Neural progenitor cell (in vitro differentiated cells): ENCODE data around the gene SFMBT2. TPM values are rescaled to one million over a fixed set of nuclear protein-coding genes. Genes with fewer than 3 reads are reported as not detected.

ENCODE experiments used
- DNase-seq: peaks from one replicate; pipeline ENCODE4 v3.0.0-alpha.2; 2016; ENCODE audit warnings: low spot score
- H2AFZ ChIP-seq: fragments of 200-600 bp; sonication (generic); replicated peaks from 2 replicates; pipeline ENCODE4 v1.6.1; 2016; ENCODE audit warnings: antibody characterized with exemption
- H3F3A ChIP-seq: fragments of 200-600 bp; sonication (generic); 2 replicates; pipeline ENCODE4 v1.6.1; 2016; ENCODE audit warnings: antibody characterized with exemption, low read depth
- H3K27ac ChIP-seq: fragments of 200-600 bp; sonication (generic); 2 replicates; pipeline ENCODE4 v1.5.1; 2016; ENCODE audit warnings: mild to moderate bottlenecking
- H3K27me3 ChIP-seq: fragments of 200-600 bp; sonication (generic); 2 replicates; pipeline ENCODE4 v1.6.1; 2016; ENCODE audit warnings: mild to moderate bottlenecking, moderate library complexity
- H3K36me3 ChIP-seq: fragments of 200-600 bp; sonication (generic); 2 replicates; pipeline ENCODE4 v1.5.1; 2016
- H3K4me1 ChIP-seq: fragments of 200-600 bp; sonication (generic); 2 replicates; pipeline ENCODE4 v1.6.1; 2016; ENCODE audit warnings: mixed run types
- H3K4me2 ChIP-seq: fragments of 200-600 bp; sonication (generic); 2 replicates; pipeline ENCODE4 v1.6.1; 2016
- H3K4me3 ChIP-seq: fragments of 200-600 bp; sonication (generic); 2 replicates; pipeline ENCODE4 v1.5.1; 2016
- H3K79me2 ChIP-seq: fragments of 200-600 bp; sonication (generic); 2 replicates; pipeline ENCODE4 v1.6.1; 2016; ENCODE audit warnings: low read depth
- H3K9ac ChIP-seq: fragments of 200-600 bp; sonication (generic); 2 replicates; pipeline ENCODE4 v1.6.1; 2016
- H3K9me3 ChIP-seq: fragments of 200-600 bp; sonication (generic); 2 replicates; pipeline ENCODE4 v1.5.1; 2016; ENCODE audit warnings: low read depth
- H4K20me1 ChIP-seq: fragments of 200-600 bp; sonication (generic); 2 replicates; pipeline ENCODE4 v1.6.1; 2016; ENCODE audit warnings: low read depth
- H3K27ac Mint-ChIP-seq: 3 replicates; pipeline ENCODE4 v1.8.0; 2021; ENCODE audit warnings: mixed read lengths
- H3K27me3 Mint-ChIP-seq: 2 replicates; pipeline ENCODE4 v1.8.0; 2022; ENCODE audit warnings: low read depth, mild to moderate bottlenecking, inconsistent platforms, moderate library complexity, mixed read lengths; ENCODE audit not compliant: insufficient read depth
- H3K36me3 Mint-ChIP-seq: 3 replicates; pipeline ENCODE4 v1.8.0; 2021; ENCODE audit warnings: mixed read lengths
- H3K4me1 Mint-ChIP-seq: 3 replicates; pipeline ENCODE4 v1.8.0; 2021; ENCODE audit warnings: mixed read lengths
- H3K4me3 Mint-ChIP-seq: 3 replicates; pipeline ENCODE4 v1.8.0; 2021; ENCODE audit warnings: mild to moderate bottlenecking, moderate library complexity, mixed read lengths
- H3K9me3 Mint-ChIP-seq: 3 replicates; pipeline ENCODE4 v1.8.0; 2020; ENCODE audit warnings: mixed read lengths
- CTCF ChIP-seq: fragments of 200-600 bp; sonication (generic); IDR thresholded peaks from 2 replicates; pipeline ENCODE4 v1.5.1; 2017; ENCODE audit warnings: antibody characterized with exemption, mild to moderate bottlenecking
- EZH2 ChIP-seq: fragments of 200-600 bp; sonication (generic); IDR thresholded peaks from 2 replicates; pipeline ENCODE4 v1.6.1; 2017; ENCODE audit warnings: antibody characterized with exemption, mild to moderate bottlenecking, moderate library complexity
- EZH2phosphoT487 ChIP-seq: fragments of 200-600 bp; sonication (generic); IDR thresholded peaks from 2 replicates; pipeline ENCODE4 v1.6.1; 2017; ENCODE audit warnings: antibody characterized with exemption
- total RNA-seq: library from RNA; depleted of rRNA; stranded (reverse); fragments of >200 nt; gene quantifications from 2 replicates; pipeline ENCODE4 v1.2.3, GENCODE V29; 2015; ENCODE audit warnings: low replicate concordance

SFMBT2 gene
- total RNA-seq, 1 donor from 2014 or later: 1.8 TPM

DNA sequence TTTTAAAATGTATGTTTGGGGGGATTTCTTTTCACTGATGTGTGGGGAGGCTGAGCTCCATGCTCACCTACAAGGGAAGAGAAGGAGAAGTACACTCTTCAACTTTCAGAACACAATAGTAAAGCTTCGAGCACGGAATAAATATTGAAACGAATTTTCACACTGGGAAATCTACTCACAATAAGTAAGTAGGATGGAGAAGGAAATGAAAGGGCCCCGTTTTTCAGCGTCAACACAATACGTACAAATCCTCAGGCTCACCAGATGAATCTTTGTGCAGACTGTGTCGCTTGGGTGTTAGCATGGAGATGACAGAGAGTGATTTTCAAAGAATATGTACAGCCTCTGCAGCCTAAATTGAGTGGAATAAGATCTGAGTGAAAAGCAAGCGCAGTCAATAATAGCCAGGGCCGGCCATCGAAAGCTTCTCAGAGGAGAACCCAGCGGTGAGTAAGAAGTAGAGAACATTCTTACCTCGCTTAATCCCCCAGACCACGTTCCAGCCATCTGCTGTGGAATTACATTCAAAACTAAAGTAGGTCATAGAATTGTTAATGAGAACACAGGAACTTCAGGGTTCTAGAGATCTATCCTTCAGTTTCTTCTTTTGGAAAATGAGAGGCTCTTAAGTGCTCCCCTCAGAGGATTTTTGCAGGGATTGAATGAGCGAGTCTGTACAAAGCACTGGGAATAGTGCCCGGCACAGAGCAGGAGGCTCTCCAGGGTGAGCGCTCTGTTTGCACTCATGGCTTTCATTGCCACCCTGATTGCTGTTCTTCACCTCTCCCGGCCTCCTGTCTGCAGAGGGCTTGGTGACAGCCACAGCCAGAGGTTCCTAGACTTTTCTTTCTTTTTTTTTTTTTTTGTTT is 292.8 kb downstream of the SFMBT2 start:
- H3K4me3 ChIP-seq: no peak overlapping the region

DNA sequence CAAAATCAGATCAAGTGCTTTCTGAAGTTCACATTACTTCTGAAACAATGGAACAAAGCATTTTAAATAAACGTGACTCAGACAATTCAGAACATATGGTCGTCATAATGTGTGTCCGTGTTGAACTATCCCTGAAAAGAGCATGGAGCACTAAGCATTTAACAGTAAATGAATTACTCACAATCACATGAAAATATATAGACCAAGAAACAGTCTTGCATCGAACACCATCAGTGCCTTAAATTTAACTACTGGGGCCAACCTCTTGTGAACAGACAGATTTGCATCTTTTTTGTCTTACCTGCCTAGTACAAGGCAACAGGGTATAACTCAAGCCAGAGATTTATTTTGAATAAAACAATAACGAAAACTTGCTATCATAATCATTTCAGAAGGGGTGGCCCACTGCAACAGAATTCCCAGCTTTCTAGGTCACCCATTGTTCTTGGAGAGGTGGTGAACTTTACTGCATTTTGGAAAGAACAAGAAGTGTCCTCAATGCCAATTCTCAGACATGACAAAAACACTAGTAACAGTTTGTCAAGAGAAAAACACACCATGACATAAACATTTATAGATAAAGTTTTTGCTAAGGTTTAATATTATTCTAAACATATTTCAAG is 293.5 kb downstream of the SFMBT2 start:
- Histone ChIP-seq H4K20me1 (no peaks in the 10 kb centered on the region), H3K79me2 (no peaks in the 10 kb centered on the region), H3K4me2 (no peak overlapping the region), H3K4me1 (no peaks in the 10 kb centered on the region), H3K36me3 (no peaks in the 10 kb centered on the region), H3K27ac (no peak overlapping the region), H3K4me3 (no peak overlapping the region), H3K9ac (no peak overlapping the region), H2AFZ (no peak overlapping the region), H3F3A (no peaks in the 10 kb centered on the region), H3K9me3 (no peaks in the 10 kb centered on the region), H3K27me3 (no peaks in the 10 kb centered on the region)
- peaks cover 7% of the 10 kb centered on the region for H3K27me3 Mint-ChIP-seq
- peaks cover 4% of the 10 kb centered on the region for H3K4me1 Mint-ChIP-seq
- DNase-seq: no peak
- H3K9me3 Mint-ChIP-seq: no peaks in the 10 kb centered on the region
- TF ChIP-seq EZH2 (no peak), CTCF (no peak), EZH2phosphoT487 (no peak)
- H3K4me3 Mint-ChIP-seq: no peak overlapping the region
- no peak overlapping the region for H3K27ac Mint-ChIP-seq
- no peaks in the 10 kb centered on the region for H3K36me3 Mint-ChIP-seq

More for the DNA sequence above, 292.8 kb downstream of the SFMBT2 start:
- Mint-ChIP-seq H3K27ac (no peak overlapping the region), H3K27me3 (peaks cover 7% of the 10 kb centered on the region), H3K4me1 (peaks cover 4% of the 10 kb centered on the region), H3K9me3 (no peaks in the 10 kb centered on the region), H3K36me3 (no peaks in the 10 kb centered on the region), H3K4me3 (no peak overlapping the region)
- H3K36me3 ChIP-seq: no peaks in the 10 kb centered on the region
- H3K4me1 ChIP-seq: no peaks in the 10 kb centered on the region
- H3K27me3 ChIP-seq: no peaks in the 10 kb centered on the region
- H3K9me3 ChIP-seq: no peaks in the 10 kb centered on the region
- no peak for TF ChIP-seq EZH2phosphoT487
- no peak for TF ChIP-seq CTCF
- TF ChIP-seq EZH2: no peak
- no peaks in the 10 kb centered on the region for H3K79me2 ChIP-seq
- H3K9ac ChIP-seq: no peak overlapping the region
- no peak overlapping the region for H3K4me2 ChIP-seq
- no peaks in the 10 kb centered on the region for H4K20me1 ChIP-seq
- H2AFZ ChIP-seq: no peak overlapping the region
- no peak overlapping the region for H3K27ac ChIP-seq
- peak; percentile 5 for DNase-seq
- H3F3A ChIP-seq: no peaks in the 10 kb centered on the region

DNA sequence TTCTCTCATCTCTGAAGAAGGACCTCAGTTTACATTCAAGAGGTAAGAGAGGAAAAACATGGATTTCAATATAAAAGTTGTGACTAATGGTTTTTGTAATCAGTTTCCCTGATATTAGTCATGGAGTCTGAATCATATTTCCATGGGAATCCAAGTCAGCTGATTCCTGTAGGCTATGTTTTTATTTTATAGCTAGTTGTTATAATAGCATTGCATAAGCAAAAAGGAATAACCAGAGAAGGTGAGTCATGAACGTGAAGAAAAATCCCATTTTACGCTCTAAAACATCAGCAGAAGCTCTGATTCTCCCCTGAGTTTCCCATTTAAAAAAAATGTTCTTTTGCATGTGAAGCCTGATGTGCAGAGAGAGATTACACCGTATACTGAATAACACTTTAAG is 299.3 kb downstream of the SFMBT2 start:
- Mint-ChIP-seq H3K27me3 (peaks cover 4% of the 10 kb centered on the region), H3K4me3 (no peak overlapping the region), H3K9me3 (peaks cover 4% of the 10 kb centered on the region), H3K36me3 (no peaks in the 10 kb centered on the region), H3K27ac (no peak overlapping the region), H3K4me1 (no peaks in the 10 kb centered on the region)
- Histone ChIP-seq H2AFZ (no peak overlapping the region), H3K9me3 (no peaks in the 10 kb centered on the region), H3K9ac (no peak overlapping the region), H3K27me3 (no peaks in the 10 kb centered on the region), H3F3A (no peaks in the 10 kb centered on the region), H3K79me2 (no peaks in the 10 kb centered on the region), H3K27ac (no peak overlapping the region), H3K4me1 (no peaks in the 10 kb centered on the region), H3K36me3 (no peaks in the 10 kb centered on the region), H3K4me3 (no peak overlapping the region), H4K20me1 (no peaks in the 10 kb centered on the region), H3K4me2 (no peak overlapping the region)
- no peak for DNase-seq
- no peak for TF ChIP-seq EZH2
- no peak for TF ChIP-seq EZH2phosphoT487
- no peak for TF ChIP-seq CTCF
